Neutrophil (primary cell): ENCODE results near the gene RAE1.

Experiments used
- H3K27ac ChIP-seq: fragments of 200-600 bp; sonication (generic); 2 replicates; pipeline ENCODE4 v1.5.1; 2016; ENCODE audit warnings: mild to moderate bottlenecking, moderate library complexity
- H3K27me3 ChIP-seq: fragments of 200-600 bp; sonication (generic); 2 replicates; pipeline ENCODE4 v1.6.0; 2016; ENCODE audit warnings: mild to moderate bottlenecking
- H3K36me3 ChIP-seq: fragments of 200-600 bp; sonication (generic); 2 replicates; pipeline ENCODE4 v1.5.1; 2017
- H3K4me1 ChIP-seq, 2 experiments: fragments of 200-600 bp in 1 of 2; sonication (generic) in 1 of 2; 1 replicate in 1 of 2; 2 replicates in 1 of 2; pipeline versions ENCODE4 v1.5.1 to v1.6.1; 2013 to 2016; ENCODE audit warnings: low read depth in 1 of 2, low read length in 1 of 2, mild to moderate bottlenecking in 1 of 2, moderate library complexity in 1 of 2; ENCODE audit not compliant: control insufficient read depth in 1 of 2, insufficient read depth in 1 of 2
- H3K4me3 ChIP-seq, 2 experiments: fragments of 200-600 bp in 1 of 2; sonication (generic) in 1 of 2; 1 replicate in 1 of 2; 2 replicates in 1 of 2; pipeline ENCODE4 v1.5.1; 2013 to 2016; ENCODE audit warnings: low read depth in 1 of 2, low read length in 1 of 2, mild to moderate bottlenecking in 1 of 2, moderate library complexity in 1 of 2
- H3K9me3 ChIP-seq: fragments of 200-600 bp; sonication (generic); 2 replicates; pipeline ENCODE4 v1.5.1; 2016
- CTCF ChIP-seq: fragments of 200-600 bp; sonication (generic); IDR thresholded peaks from 2 replicates; pipeline ENCODE4 v1.5.1; 2016; ENCODE audit warnings: antibody characterized with exemption

Gene RAE1

GRCh38 chr20:57351042-57351783 is at the start of gene RAE1:
TSS of gene RAE1 (plus strand) at chr20:57351255. CDS start at chr20:57354039, 2,784 bp downstream.
- peaks cover 9 to 10% of the 10 kb centered on the region in 2 experiments for H3K4me1 ChIP-seq
- H3K27me3 ChIP-seq = peaks cover 38% of the 10 kb centered on the region
- H3K27ac ChIP-seq = peak within 1 kb of the TSS; percentile 87
- no peaks in the 10 kb centered on the region for H3K9me3 ChIP-seq
- no peak for TF ChIP-seq CTCF
- H3K36me3 ChIP-seq = no peaks in the 10 kb centered on the region
- H3K4me3 ChIP-seq = peak within 1 kb of the TSS; percentile 83 to 96

- Histone ChIP-seq H3K4me3 (no peak overlapping the region), H3K27me3 (peaks cover 46% of the 10 kb centered on the region), H3K36me3 (no peaks in the 10 kb centered on the region), H3K4me1 (no peaks in the 10 kb centered on the region), H3K27ac (no peak overlapping the region), H3K9me3 (no peaks in the 10 kb centered on the region)
- no peak for TF ChIP-seq CTCF
Observed at GRCh38 chr20:57306747-57307146, 44.3 kb upstream of the RAE1 start.

- TF ChIP-seq CTCF = no peak
- no peak overlapping the region for H3K4me3 ChIP-seq
- no peaks in the 10 kb centered on the region for H3K4me1 ChIP-seq
- H3K27ac ChIP-seq = no peak overlapping the region
- no peaks in the 10 kb centered on the region for H3K9me3 ChIP-seq
- no peaks in the 10 kb centered on the region for H3K36me3 ChIP-seq
- H3K27me3 ChIP-seq = peaks cover 64% of the 10 kb centered on the region
Observed at GRCh38 chr20:57308451-57309271, 42.4 kb upstream of the RAE1 start.

- no peak overlapping the region for H3K27ac ChIP-seq
- H3K9me3 ChIP-seq = no peaks in the 10 kb centered on the region
- no peak for TF ChIP-seq CTCF
- H3K36me3 ChIP-seq = no peaks in the 10 kb centered on the region
- peaks cover 70% of the 10 kb centered on the region for H3K27me3 ChIP-seq
- H3K4me3 ChIP-seq = no peak overlapping the region
- H3K4me1 ChIP-seq = no peaks in the 10 kb centered on the region
Observed at GRCh38 chr20:57309544-57310115, 41.4 kb upstream of the RAE1 start.

- Histone ChIP-seq H3K27me3 (peaks cover 76% of the 10 kb centered on the region), H3K9me3 (no peaks in the 10 kb centered on the region), H3K4me3 (no peak overlapping the region), H3K4me1 (no peaks in the 10 kb centered on the region), H3K27ac (no peak overlapping the region), H3K36me3 (no peaks in the 10 kb centered on the region)
- no peak for TF ChIP-seq CTCF
Observed at GRCh38 chr20:57310821-57311514, 40.1 kb upstream of the RAE1 start.
